Measurements from ENCODE around the gene FAM53B.
A peak's percentile ranks its signal among the peaks of the same experiment; 100 is the strongest.

FAM53B gene

DNA sequence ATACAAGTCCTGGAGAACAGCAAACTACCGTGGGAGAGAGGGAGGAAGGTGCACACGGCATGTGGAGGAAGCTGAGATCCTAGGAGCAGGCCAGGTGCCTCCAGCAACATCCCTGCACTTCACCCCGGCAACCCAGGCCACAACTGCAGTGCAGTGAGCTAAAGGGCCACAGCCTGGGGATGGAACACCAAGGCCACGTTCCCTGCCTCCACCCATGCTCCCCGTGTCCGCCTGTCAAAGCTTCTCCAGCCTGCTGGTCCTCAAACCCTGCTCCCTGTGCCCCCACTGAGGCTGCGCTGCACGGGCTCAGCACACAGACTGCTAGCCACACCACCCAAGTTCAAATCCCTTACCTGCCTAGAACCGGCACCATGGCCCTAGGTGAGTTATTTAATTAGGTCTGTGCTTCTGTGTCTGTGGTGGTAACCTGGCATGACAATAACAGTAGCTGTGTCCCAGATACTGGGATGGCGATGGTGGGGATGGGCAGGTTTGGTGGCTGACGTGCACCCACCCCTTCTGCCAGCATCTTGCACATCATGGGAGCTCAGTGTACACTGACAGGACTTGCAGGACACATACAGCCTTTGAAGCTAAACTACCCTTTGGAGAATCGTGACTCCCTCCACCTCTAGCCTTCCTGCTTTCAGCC is 85.5 kb downstream of the FAM53B start:
- DNase-seq: no peak

GRCh38 chr10:124657806-124658205 is 86.4 kb downstream of the FAM53B start:
- DNase-seq: no peak

- no peak for DNase-seq
These were observed 87.6 kb downstream of the FAM53B start for GRCh38 chr10:124656541-124656940.

GRCh38 chr10:124656113-124656490 is 88.1 kb downstream of the FAM53B start:
- no peak for DNase-seq

- no peak for DNase-seq
These were observed 88.7 kb downstream of the FAM53B start for GRCh38 chr10:124655191-124656112.

DNA sequence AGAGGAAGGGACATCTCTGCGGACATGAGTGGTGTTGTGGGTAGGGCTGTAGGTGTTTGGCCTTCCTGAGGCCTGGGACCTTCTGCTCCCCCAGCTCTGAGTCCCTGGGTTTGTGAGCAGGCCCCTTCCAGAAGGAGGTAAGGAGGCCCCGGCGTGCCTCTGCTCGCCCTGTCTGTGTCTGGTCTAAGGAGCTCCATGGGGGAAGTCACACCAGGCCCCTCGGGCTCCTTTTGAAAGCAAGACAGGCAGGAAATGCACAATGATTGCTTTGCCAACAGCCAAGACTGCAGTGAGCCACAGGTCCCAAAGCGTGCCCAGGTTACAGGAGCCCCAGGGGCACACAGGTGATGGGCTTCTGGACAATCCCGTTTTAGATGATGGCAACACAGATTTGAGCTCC is 89.5 kb downstream of the FAM53B start:
- no peak for DNase-seq

- DNase-seq: no peak
These were observed 90.1 kb downstream of the FAM53B start for GRCh38 chr10:124653811-124654651.

GRCh38 chr10:124653311-124653710 is 90.9 kb downstream of the FAM53B start:
- no peak for DNase-seq

GRCh38 chr10:124652701-124653100 is 91.5 kb downstream of the FAM53B start:
- DNase-seq: no peak

DNA sequence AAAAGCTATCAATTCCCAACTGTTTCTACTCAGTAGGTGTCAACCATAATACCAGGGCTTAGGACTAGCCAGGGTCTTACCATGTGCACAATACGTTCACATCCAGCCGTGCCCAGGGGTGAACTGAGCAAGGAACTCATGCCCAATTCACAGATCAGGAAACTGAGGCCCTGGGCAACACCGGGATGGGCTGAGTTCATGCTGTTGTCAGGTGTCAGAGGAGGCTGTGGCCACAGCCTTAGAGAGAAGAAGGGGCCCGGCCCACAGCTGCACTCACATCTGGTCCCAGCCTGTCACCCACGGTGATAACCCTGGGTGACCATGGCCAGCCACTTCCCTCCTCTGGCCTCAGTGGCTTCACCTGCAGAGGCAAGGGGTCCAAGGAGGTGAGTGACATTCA is 92.0 kb downstream of the FAM53B start:
- DNase-seq: no peak

GRCh38 chr10:124651402-124651891 is 92.7 kb downstream of the FAM53B start:
- no peak for DNase-seq

GRCh38 chr10:124650820-124651401 is 93.3 kb downstream of the FAM53B start:
- DNase-seq: no peak

- no peak for DNase-seq
These were observed 93.9 kb downstream of the FAM53B start for GRCh38 chr10:124650263-124650662.

DNA sequence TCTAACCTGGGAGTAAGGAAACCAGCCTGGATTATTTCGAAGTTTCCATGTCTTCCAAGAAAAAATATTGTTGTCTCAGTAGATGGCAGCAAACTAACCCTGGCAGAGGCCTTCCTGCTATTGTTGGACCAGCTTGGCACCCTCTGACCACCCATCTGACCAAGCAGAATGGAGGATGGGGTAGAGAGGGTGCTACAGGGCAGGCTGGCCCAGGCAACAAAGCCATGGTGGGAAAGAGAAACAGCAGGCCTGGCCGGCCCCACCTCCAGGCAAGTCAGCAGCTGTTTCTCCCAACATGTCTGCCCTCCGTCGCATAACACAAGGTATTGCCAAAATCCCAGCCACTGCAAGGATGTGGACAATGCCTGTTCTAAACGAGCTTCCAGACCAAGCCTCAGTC is 95.0 kb downstream of the FAM53B start:
- peak; percentile 4 for DNase-seq

GRCh38 chr10:124648738-124649137 is 95.4 kb downstream of the FAM53B start:
- no peak for DNase-seq

DNA sequence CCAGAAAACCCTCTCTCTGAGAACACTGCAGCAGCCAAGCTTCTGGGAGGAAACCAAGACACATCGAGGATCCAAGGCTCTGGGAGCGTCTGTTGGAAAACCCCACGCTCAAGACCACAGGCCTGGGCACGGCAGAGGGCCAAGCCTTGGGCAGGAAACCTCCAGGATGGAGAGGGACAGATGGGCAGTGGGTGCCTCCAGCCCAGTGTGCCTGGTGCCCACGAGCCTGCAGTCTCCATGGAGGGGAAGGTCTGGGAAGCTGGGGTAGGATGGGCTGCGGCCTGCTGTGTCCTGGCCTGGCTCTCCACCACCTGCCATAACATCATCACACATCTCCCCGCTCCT is 96.1 kb downstream of the FAM53B start:
- no peak for DNase-seq

DNA sequence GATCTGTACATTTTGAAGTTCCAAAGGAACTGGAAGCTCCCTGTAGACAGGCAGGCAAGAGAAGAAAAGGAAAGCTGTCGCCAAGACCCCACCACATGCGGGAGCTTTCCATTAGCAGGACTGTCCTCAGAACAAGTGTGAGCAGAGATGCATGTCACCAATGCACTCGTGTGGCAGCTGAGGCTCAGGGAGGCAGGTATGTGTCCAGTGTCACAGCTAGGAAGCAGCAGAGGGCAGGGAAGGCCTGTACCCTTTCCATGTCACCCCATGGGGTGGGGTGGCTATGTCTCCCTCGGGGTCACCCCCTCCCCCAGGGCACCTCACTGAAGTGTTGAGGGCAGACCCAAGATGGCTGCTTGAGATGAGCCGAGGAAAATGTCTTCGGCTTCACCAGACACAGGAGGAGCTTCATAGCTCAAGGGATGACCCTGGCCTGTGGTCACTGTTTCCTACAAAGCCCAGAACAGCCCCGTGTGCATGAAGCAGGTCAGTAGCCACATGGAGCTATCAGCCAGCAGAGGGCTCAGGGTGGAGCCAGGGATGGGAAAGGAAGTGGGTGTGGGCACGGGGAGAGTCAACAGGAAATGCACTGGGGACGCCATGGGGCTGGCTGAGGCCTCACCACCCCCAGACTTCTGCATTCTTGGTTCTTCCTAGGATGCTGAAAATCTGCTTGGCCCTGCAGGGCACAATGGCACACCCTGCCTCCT is 96.6 kb downstream of the FAM53B start:
- no peak for DNase-seq

DNA sequence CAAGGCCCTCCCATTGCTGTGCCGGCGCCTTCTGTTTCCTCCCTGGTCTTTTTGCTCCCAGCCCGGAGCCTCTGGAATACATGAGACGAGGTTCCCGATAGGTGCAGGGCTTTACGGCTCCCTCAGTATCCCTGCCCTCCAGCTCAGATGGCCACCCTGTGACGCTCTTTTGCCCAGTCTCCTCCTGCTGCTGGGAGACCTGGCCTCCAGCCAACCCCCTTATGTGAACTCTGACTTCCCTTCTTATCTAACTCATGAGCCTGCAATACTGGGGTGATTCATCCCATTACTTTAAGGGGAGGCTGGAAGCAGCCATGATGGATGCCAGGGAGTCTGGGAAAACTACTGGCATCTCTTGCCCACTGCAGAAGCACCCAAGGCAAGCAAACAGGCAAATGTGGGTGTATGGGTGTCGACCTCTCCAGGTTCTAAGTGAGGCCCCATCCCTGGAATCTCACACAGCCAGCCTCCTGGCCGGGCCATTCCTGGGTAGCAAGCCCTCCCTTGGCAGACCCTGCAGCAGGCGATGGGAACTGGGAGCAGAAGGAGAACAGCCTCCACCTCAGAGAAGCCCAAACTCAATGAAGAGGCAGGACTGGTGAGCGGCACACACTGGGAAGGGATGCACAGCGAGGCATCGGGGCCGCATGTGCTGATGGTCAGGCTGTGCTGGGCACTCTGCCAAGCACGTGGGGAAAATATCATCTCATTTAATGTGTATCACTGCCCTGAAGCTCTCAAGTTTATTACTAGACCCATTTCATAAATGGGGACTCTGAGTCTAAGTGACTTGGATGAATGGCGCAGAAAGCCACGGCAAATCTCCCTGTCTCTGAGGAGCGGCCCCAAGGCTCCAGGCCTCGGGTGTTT is 97.5 kb downstream of the FAM53B start:
- DNase-seq: no peak

DNA sequence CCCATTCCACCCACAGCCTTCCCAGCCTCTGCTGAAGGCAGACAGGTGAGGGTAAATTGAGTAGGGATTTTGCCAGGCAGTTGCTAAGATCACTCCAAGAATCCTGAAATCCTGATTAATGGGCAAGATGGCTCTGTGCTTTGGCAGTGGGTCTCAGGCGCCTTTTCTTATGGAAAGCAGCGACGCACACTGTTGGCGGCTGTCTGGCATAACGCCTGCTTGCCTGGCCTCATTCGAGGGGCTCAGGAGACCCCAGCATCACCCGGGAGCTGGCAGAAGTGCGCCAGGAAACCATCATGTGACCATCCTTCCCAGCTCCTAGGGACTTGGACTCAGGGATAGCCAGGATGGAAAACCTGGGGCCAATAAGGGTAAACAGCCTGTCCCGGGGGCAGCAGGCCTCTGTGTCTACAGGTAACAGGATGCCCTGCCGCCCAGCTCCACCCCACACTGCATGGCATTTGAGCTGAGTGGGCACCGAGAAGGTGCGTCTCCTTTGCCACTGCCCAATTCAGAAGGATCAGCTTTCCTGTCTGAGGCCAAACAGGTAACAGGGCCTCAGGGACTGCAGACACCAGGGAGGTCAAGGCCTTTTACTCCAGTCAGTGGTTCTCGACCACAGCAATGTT is 98.6 kb downstream of the FAM53B start:
- DNase-seq: no peak

DNA sequence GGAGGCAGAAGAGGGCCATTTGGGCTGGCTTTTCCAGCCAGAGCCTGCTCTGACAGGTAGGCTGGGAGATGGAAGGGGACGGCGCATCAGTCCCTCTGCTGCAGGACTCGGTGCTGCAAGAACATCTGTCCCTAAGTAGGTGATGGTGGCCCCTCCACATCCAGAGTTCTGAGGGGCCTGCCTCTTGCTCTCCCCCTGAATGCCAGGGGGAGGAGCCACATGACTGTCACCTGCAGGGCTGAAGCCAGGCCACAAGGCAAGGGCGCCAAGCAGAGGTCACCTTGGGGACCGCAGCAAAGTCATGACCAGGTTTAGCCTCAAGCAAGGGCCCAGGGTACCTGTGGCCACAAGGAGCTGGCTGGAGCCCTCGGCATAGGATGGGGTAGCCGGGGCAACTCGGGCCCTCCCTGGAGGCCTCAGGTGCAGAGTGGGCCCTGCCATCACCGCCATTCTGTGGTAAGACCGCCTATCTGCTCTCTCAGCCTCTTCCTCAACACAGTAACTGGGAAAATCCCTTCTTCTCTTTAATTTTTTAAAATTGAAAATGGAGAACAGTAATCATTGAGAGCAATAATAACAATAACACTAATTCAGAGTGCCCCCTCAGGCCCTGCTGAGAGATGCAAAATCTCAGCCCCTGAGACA is 99.3 kb downstream of the FAM53B start:
- DNase-seq: no peak
